GM19455 (cell line): Measurements from ENCODE around the gene SLC1A2.

Source experiments
- ATAC-seq: cut with Tn5 transposase; IDR thresholded peaks from one replicate; pipeline ENCODE4 v1.9.1; 2021; ENCODE audit not compliant: unreplicated experiment

SLC1A2 gene

DNA sequence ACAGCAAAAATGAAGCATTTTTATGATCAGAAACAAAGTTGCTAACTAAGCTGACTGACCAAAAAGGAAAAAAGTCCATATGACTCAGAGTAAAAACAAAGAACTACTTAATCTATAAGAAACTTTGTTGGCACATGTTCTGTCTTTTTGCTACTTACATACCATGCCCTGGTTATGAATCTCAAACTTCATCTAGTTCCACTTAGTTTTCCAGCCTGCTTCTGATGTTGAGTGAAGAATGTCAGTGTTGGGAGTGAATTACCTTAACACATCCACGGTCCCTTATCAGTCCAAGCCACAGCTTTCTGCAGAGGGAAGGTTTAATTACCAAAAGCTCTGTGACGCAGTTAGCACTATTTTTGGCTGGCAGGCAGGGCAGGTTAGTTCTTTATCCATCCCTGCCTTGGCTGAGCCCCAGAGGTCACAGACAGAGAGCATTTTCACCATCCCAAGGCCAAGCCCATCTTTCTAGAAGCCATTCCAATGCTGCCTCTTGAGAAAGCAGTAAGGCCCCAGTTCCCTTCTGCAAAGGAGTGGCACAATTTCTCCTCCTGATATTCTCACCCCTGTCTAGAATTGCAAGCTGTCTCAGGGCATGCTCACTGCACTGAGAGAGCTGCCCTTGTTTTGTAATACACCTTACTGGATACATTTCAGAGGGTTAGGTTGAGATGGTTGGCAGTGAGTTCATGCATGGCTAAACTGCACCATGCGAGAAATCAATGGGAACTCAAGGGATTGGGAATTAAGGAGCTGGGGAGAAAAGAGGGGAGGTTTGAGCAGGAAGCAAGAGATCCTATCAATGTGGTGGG lies 67.1 kb downstream of the SLC1A2 start:
- ATAC-seq: no peak

DNA sequence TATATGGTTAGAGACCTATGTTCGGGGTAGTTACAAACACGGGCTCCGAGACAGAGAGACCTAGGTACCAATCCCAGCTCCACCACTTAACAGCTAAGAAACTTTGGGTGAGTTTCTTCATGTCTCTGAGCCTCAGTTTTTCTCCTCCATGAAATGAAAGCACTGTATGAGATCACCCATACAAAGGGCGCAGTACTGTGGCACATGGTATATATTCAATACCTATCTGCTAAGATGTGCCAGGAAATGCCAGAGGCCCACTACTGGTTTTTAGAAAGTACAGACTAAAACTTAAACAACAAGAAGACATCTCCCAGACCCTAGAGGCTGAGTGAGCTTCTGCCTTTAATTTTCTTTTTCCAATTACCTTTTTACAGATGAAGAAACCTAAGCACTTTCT lies 69.5 kb downstream of the SLC1A2 start:
- ATAC-seq: no peak

GRCh38 chr11:35348898-35349687 lies 70.3 kb downstream of the SLC1A2 start:
- ATAC-seq: no peak

- no peak for ATAC-seq
These were observed 71.4 kb downstream of the SLC1A2 start for GRCh38 chr11:35347921-35348331.

DNA sequence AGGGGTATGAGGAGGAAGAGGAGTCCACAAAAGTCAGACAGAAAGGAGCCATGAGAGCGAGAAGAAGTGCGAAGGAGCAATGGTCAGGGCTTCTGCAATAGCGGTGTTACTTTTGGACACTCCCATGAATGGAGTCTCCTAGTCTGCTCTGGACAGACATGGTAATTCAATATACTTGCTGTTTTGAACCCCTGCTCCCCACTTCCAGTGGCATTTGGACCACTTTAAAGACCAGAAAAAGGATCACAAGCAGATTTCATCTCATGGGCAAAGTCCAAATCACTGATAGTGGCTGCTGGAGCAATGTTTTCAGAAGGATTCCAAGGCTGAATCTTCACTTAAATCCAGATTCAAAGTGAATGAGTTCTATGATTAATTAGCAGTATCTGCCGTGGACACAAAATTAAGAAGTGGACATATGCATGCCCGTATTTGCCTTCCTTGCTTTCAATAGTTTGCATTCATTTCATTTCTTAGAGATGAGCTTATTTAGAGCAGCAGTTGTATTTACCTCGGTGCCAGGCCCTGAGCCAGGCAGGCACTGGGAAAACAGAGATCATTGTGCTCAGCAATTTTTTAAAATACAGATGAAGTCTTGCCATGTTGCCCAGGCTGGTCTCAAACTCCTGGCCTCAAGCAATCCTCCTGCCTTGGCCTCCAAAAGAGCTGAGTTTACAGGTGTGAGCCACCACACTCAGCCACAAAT lies 72.0 kb downstream of the SLC1A2 start:
- no peak for ATAC-seq

DNA sequence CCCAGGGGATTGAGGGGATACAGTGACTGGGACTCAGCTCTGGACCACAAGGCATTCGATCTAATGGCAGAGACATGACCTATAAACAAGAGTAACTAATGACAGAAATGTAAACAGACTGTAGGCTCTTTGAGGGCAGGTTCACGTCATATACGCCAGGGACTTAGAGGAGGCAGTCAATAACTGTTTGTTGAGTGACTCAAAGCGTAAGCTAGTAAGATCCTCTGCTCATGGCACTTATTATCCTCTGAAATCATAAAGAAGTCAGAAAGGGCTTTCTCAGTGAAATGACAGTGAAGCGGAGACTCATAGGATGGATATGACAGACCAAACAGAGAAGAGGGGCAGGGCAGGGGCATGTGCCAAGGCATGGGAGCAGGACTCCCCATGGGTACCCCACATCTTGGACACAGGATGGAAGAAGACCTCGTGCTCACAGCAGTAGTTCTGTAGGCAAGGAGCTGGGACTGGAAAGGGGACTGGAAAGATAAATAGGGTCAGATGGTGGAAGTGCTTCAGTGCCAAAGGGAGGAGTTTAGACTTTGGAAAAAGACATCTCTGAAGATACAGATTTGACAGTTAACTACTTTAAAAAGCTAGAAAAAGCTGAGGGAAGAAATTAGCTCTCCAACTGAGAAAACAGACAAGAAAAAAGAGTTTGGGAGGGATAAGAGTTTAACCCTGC lies 72.7 kb downstream of the SLC1A2 start:
- no peak for ATAC-seq

DNA sequence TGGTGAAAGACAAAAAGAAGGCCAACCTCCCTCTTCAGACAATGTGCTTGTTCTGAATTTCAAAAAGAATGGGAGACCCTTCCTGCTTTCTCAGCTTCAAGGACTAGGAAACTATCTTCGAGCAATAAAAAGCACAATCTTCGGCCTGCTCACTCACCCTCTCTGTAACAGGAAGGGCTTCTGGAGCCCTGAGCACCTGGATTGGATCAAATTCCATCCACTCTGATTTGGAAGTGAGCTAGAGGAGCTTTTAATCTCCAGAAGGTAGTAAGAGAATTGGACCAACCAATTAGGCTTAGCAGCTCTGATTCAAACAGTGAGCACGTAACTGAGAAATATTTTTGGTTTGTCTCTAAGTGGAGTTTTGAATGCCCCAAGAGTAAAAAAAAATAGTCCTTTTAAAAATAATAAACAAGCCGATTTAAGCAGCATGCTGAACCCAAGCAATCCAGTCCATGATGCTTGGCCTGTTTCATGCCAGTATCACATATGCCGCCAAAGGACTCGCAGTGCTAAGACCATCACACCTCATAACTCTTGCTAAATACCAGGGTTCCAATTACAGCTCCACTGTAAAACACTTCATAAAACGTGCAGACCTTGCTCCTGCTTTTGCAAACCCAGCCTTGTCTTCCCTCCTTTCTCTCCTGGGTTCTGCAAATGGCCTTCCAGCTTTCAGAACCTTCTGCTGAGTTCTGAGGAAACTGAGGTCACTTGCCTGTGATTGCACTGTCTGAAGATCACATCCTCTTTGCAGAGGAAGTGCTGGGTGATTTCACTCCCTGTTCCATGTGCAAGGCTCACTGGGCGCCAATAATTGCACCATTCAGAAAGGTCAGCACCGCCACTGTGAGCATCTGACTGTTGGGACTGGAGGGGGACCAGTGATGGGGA lies 74.4 kb downstream of the SLC1A2 start:
- no peak for ATAC-seq

DNA sequence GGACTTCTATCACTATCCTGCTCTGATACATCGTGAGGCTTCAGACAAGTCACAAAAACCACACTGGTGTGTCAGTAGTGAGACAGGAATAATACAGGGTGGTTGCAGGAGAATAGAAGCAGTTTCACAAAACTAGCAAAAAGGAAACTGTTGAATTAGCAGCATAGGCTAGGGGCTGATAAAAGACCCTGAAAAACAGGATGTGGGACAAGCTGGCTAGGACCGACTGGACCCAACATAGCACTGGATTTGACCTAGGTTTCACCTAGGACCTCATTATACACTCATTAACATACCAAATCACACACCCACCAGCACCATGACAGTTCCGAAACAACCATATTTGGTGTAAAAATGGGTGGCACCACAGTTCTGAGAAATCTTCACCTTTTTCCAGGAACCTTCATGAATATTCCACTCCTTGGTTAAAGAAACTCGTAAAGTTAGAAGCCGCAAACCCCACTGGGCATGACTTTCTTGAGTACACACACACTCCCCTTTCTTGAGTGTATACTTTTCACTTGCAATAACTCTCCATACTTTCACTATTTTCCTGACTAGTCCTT lies 76.2 kb downstream of the SLC1A2 start:
- ATAC-seq: peak; percentile 68

- no peak for ATAC-seq
These were observed 78.6 kb downstream of the SLC1A2 start for GRCh38 chr11:35340715-35341114.

DNA sequence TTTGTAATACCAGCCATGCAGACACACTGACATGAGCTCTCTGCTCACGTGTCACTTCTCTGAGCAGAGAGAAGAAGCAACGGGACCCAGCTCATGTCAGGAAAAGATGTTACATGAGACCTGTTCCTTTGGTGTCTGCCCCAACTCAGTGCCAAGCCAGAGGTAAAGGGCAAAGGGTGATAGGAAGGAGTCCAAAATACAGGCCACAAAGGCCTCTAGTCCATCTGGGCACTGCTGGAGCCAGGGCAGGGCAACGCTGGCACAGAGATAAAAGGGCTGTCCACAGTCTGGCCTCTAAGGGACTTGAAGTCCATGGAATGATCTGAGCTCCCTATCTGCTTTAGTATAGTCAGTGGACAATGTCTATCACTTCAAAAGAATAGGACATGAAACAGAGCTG lies 79.3 kb downstream of the SLC1A2 start:
- ATAC-seq: no peak

GRCh38 chr11:35338921-35339320 lies 80.4 kb downstream of the SLC1A2 start:
- ATAC-seq: no peak

- no peak for ATAC-seq
These were observed 81.4 kb downstream of the SLC1A2 start for GRCh38 chr11:35337914-35338305.

- no peak for ATAC-seq
These were observed 82.0 kb downstream of the SLC1A2 start for GRCh38 chr11:35337136-35337913.

DNA sequence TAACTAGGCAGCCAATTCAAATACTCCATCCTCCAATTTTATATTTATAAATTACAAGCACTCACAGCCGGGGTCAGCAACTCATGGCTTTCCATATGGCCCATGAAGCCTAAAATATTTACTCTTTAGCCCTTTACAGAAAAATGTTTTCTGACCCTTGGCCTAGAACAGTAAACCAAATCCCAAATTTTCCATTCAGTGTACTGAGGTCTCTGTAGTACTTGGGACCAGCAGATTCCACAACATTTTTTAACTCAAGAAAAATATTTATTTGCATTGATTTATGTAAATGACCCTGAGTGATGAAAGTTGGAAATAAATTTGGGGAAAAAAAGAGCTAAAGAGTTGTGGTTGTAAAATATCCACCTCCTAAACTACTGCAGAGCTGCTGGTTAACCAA lies 82.6 kb downstream of the SLC1A2 start:
- ATAC-seq: no peak

DNA sequence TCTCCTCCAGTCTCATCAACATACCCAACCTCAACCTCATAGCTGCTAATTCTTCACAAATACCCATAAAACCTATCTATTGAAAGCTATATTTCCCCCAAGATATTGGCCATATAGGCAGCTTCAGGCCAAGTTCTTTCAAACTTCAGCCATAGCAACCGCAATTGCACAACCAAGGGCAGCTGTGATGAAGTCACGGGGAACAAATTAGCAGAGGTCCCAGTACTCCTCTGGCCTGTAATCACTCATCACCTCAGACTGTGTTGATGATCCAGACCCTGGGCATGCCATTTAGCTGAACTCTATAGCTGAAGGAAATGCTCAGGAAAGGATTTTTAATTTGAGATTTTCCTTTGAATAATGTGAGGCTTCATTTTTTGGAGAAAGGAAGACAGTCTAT lies 84.1 kb downstream of the SLC1A2 start:
- no peak for ATAC-seq

DNA sequence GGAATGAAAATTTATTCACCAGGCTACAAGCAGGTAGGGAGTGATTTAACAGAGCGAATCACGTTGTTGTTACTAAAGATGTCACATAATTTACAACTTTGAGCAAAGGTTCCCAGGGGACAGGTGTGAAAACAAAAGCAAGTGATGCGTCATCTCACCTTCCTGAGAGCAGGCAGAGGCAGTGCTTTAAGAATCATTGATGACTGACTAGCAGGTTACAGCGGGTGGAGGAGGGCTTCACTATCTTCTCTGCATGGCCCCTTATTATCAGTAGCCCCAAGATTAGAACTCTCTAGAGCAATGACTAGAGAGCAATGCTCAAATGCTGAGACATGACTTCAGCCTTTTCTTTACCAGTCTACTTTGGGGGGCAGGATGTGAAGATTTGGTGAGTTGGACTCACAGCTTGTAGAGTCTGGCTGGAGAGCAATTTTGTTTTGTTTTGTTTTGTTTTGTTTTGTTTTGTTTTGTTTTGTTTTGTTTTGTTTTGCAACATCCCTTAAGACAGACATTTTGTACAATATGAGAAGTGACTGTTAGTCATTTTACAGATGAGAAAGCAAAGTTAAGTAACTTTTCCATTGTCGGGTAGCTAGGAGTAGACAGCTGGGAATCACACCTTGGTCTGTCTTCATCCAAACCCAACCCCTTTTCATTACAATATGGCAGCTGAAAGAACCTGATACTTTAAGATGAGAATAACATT lies 84.8 kb downstream of the SLC1A2 start:
- peak; percentile 68 for ATAC-seq

- no peak for ATAC-seq
These were observed 86.8 kb downstream of the SLC1A2 start for GRCh38 chr11:35332524-35332923.

DNA sequence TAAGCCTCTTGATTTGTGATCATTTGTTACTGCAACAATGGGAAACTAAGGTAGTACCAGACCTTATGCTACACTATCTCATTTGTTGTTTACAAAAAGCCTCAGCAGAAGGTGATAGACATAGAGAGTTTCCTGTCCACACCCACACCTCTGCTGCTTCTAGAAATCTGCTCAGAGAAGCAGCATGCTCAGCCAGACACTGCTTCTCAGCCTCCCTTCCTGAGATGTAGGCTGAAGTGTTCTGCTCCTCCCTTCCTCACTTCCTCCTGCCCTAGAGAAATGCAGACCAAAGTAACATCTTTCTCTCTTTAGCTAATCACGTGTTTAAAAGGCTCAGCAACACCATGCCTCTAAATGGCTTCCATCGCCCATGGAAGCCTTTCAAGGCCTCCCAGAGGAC lies 88.4 kb downstream of the SLC1A2 start:
- peak; percentile 60 for ATAC-seq
